Activated T-helper 1 cell treated with anti-CD3 and anti-CD28 coated beads, Interleukin-12 subunit alpha, Interleukin-12 subunit beta, Interleukin-2, Interleukin-4 antibody, amounts not matched to agents 30 ng/mL and 10 ng/mL and 1 ng/mL, durations not matched to agents 14 hours and 24 hours and 36 hours (primary cell): ENCODE results near the gene WDFY4. TPM values are rescaled to one million over a fixed set of nuclear protein-coding genes. Genes with fewer than 3 reads are reported as not detected.

Experiments used
- DNase-seq: peaks from one replicate; pipeline ENCODE4 v3.0.0; 2021; ENCODE audit warnings: low spot score
- H3K27ac Mint-ChIP-seq: one replicate; pipeline ENCODE4 v1.8.0; 2021; ENCODE audit warnings: mild to moderate bottlenecking, mixed read lengths
- H3K27me3 Mint-ChIP-seq: one replicate; pipeline ENCODE4 v1.8.0; 2022; ENCODE audit warnings: mild to moderate bottlenecking, moderate library complexity, mixed read lengths; ENCODE audit not compliant: insufficient read depth
- H3K36me3 Mint-ChIP-seq: one replicate; pipeline ENCODE4 v1.8.0; 2021; ENCODE audit warnings: low read depth, mixed read lengths
- H3K4me1 Mint-ChIP-seq: one replicate; pipeline ENCODE4 v1.8.0; 2021; ENCODE audit warnings: low read depth, mixed read lengths
- H3K4me3 Mint-ChIP-seq: one replicate; pipeline ENCODE4 v1.8.0; 2021; ENCODE audit warnings: mild to moderate bottlenecking, moderate library complexity, mixed read lengths
- H3K9me3 Mint-ChIP-seq: one replicate; pipeline ENCODE4 v1.8.0; 2021; ENCODE audit warnings: mixed read lengths
- intact Hi-C: fragments of 100-400 bp; cut with micrococcal nuclease; formaldehyde crosslinking; loops from one replicate; pipeline ENCODE4 v1.15.1; 2024
- total RNA-seq: library from RNA; stranded (reverse); gene quantifications from 2 replicates; pipeline ENCODE4 v1.2.3, GENCODE V29; 2022

Gene WDFY4
- total RNA-seq, 1 donor from 2014 or later = 0.08 TPM

DNA sequence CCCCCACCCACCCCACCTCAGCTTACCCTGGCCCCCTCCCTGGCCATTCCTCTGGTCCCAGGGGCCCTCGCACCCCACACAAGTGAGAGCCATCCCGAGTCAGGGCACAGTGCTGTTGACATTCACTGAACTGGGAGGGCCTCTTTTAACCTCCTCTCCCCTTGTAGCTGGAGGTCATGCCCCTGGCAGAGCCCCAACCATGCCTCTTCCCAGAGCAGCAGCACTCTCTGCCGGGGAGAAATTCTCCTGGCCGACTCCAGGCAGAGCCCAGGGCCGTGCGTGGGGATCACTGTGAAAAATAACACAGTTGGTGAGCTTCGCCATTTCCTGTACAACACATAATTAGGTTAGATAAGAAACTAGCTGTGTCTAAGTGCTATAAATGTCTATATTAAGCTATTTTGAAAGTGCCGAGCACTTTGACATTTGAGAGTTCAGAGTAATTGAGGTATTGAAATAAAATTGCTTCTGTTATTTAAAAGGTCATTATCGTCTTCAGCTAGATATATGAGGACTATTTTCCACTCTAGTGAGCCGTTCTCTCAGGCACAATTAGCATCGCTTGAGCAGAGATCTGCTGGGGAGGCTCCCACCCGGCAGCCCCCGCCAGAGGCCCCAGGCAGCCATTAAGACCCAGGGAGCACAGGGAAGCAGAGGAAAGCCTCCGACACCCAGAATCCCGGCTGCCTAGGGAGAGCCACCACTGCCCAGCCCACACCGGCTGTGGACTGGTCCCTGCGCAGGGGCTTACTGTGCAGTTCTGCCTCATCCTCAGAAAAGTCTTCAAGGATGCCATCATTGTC is 317.4 kb downstream of the WDFY4 start:
- Mint-ChIP-seq H3K9me3 (no peaks in the 10 kb centered on the region), H3K4me1 (no peaks in the 10 kb centered on the region), H3K4me3 (no peak overlapping the region), H3K36me3 (no peaks in the 10 kb centered on the region), H3K27ac (no peak overlapping the region), H3K27me3 (peaks cover 2% of the 10 kb centered on the region)
- DNase-seq = no peak
- intact Hi-C loops = no loop called here

DNA sequence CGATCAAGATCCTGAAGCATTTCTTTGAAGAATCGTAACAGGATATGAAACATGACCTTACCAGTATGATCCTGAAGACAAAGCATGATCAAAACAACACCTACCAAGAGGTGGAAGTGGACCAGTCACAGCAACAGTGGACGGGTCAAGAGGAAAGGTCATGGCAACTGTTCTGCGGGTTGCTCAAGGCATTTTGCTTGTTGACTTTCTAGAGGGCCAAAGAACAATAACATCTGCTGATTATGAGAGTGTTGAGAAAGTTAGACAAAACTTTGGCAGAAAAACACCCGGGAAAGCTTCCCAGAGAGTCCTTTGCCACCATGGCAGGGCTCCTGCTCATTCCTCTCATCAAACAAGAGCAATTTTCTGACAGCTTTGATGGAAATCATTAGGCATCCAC is 320.6 kb downstream of the WDFY4 start:
- no peaks in the 10 kb centered on the region for H3K4me1 Mint-ChIP-seq
- intact Hi-C loops = no loop called here
- no peak for DNase-seq
- H3K36me3 Mint-ChIP-seq = no peaks in the 10 kb centered on the region
- no peaks in the 10 kb centered on the region for H3K9me3 Mint-ChIP-seq
- no peak overlapping the region for H3K27ac Mint-ChIP-seq
- H3K4me3 Mint-ChIP-seq = no peak overlapping the region
- no peaks in the 10 kb centered on the region for H3K27me3 Mint-ChIP-seq

DNA sequence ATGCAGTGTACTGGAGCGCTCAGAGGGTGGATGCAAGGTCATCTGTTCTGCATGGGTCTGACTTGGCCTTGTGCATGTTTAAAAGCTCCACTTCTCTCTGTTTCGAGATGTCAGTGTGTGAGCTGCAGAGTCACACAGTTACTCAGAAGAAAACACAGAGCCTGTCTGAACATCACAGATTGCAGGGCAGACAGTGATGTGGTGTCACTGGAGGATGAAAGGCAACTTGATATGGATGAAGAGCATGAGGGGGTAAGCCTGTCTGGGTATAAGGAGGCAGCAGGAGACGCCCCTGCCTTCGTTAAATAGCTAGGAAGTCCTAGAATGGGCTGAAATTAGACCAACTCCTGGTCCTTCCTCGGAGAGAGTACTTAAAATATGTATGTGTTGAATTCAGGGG is 322.5 kb downstream of the WDFY4 start:
- intact Hi-C loops = no loop called here
- Mint-ChIP-seq H3K27ac (no peak overlapping the region), H3K36me3 (no peaks in the 10 kb centered on the region), H3K4me1 (no peaks in the 10 kb centered on the region), H3K27me3 (no peaks in the 10 kb centered on the region), H3K9me3 (no peaks in the 10 kb centered on the region), H3K4me3 (no peak overlapping the region)
- DNase-seq = no peak

DNA sequence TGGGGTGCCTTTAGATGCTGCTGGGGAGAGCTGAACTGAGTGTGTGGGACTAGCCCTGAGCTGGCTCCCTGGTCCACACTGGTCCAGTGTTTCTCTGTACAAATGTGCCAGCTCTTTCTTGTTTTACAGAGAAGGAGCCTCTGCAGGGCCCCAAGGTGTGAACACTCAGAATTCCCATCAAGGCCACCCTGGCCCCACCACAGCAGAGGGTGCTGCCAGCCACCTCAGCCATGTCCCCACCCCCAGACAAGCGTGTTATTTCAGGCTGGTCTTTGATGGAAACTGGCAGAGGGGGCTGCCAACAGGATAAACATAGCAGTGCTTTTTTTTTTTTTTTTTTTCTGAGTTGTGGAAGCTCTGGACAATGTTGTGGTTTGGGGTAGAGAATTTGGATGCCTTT is 323.4 kb downstream of the WDFY4 start:
- Mint-ChIP-seq H3K9me3 (no peaks in the 10 kb centered on the region), H3K27ac (no peak overlapping the region), H3K27me3 (no peaks in the 10 kb centered on the region), H3K4me3 (no peak overlapping the region), H3K4me1 (no peaks in the 10 kb centered on the region), H3K36me3 (no peaks in the 10 kb centered on the region)
- intact Hi-C loops = no loop called here
- no peak for DNase-seq

- H3K27ac Mint-ChIP-seq = no peak overlapping the region
- intact Hi-C loops = no loop called here
- H3K4me3 Mint-ChIP-seq = no peak overlapping the region
- no peaks in the 10 kb centered on the region for H3K36me3 Mint-ChIP-seq
- no peaks in the 10 kb centered on the region for H3K4me1 Mint-ChIP-seq
- no peaks in the 10 kb centered on the region for H3K9me3 Mint-ChIP-seq
- no peaks in the 10 kb centered on the region for H3K27me3 Mint-ChIP-seq
- DNase-seq = no peak
These were observed 324.0 kb downstream of the WDFY4 start for GRCh38 chr10:49008505-49009198.

DNA sequence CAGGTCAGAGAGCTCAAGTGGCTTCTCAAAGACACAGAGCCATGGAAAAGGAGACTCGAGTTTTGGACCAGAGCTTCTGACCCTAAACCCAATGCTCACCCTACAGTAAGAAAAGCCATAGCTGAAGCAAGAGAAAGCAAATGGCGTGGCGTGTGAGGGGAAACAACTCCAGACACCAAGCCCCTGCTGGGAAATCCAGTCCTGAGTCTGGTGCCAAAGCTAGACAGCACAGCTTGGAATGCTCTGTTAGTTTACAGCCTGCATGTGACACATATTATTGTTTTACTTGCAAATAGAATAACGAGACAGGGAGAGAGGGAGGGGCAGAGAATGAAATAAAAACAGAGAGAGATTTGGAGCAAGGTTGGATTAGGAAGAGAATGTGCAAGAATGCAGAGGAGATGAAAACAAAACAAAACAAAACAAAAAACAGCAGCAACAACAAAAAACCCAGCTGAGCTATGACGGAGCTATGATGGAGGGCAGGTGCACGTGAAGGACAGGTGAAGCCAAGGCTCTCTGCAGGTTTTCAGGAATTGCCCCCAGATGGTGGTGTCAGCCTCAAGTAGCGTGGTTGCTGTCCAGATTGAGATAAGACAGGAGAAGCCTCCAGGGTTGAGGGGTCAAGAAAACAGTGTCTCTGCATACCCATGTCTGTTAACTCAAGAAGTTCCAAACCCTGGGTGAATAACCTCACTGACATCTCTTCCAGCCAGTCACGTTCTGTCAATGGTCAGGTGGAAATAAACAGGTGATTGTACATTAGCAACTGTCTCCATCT is 324.7 kb downstream of the WDFY4 start:
- Mint-ChIP-seq H3K27me3 (peaks cover 2% of the 10 kb centered on the region), H3K27ac (no peak overlapping the region), H3K4me3 (no peak overlapping the region), H3K36me3 (no peaks in the 10 kb centered on the region), H3K4me1 (no peaks in the 10 kb centered on the region), H3K9me3 (no peaks in the 10 kb centered on the region)
- intact Hi-C loops = no loop called here
- DNase-seq = no peak

DNA sequence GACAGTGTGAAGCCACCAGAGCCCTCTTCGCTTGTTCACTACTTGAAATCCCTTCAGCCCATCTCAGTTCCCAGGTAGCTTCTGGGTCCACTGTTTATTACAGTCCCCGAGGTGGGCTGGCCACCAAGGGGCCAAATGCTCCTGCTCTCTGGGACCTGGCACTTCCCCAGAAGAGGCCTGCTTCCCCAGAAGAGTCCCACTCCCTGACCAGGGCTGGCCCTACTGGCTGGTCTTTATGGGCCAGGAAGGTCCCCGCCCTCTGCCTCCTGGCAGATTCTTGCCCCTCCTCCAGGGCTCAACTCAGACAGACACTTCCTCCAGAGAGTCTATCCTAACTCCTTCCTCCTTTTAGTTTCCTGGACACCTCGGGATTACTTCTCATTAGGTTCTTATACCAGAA is 325.6 kb downstream of the WDFY4 start:
- Mint-ChIP-seq H3K36me3 (no peaks in the 10 kb centered on the region), H3K4me1 (no peaks in the 10 kb centered on the region), H3K27me3 (peaks cover 2% of the 10 kb centered on the region), H3K4me3 (no peak overlapping the region), H3K27ac (no peak overlapping the region), H3K9me3 (no peaks in the 10 kb centered on the region)
- intact Hi-C loops = no loop called here
- no peak for DNase-seq

DNA sequence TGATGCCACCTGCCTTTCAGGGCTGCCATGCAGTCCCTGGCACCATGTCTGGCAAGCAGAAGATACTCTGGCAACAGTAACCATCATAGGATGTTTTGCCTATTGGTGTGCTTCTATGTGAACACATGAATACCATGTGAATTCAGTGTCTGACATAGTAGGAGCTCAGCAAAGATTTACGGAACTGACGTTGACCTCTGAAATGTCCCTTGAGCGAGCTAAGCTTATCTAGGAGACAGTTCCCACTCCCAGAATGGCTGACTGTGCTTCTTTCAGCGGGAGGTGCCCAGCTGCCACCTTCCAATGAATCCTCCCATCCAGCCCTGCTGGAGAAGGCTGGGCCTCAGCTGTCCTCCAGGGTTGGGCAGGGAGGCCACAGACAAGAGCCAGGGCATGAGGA is 326.2 kb downstream of the WDFY4 start:
- intact Hi-C loops = no loop called here
- Mint-ChIP-seq H3K27me3 (peaks cover 2% of the 10 kb centered on the region), H3K9me3 (no peaks in the 10 kb centered on the region), H3K27ac (no peak overlapping the region), H3K36me3 (no peaks in the 10 kb centered on the region), H3K4me1 (no peaks in the 10 kb centered on the region), H3K4me3 (no peak overlapping the region)
- DNase-seq = no peak

DNA sequence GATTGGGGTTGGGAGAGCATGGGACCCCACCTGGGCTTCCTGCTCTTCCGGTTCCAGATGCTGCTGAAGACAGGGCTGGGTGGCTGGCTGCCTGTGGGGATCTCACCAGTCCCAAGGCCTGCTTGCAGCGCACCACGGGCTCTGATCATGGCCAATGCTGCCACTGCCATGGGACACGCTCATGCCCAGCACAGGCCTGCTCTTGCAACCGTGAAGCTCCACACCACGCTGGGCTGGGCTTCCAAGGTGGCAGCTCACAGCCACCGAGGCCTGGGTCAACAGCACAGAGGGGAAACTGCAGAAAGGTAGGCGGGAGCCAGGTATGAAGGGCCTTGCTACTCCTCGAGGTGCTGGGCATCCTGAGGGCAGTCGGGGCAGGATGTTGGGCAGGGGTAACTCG is 327.1 kb downstream of the WDFY4 start:
- no peak for DNase-seq
- Mint-ChIP-seq H3K4me3 (no peak overlapping the region), H3K27me3 (peaks cover 2% of the 10 kb centered on the region), H3K4me1 (no peaks in the 10 kb centered on the region), H3K36me3 (no peaks in the 10 kb centered on the region), H3K9me3 (no peaks in the 10 kb centered on the region), H3K27ac (no peak overlapping the region)
- intact Hi-C loops = no loop called here

DNA sequence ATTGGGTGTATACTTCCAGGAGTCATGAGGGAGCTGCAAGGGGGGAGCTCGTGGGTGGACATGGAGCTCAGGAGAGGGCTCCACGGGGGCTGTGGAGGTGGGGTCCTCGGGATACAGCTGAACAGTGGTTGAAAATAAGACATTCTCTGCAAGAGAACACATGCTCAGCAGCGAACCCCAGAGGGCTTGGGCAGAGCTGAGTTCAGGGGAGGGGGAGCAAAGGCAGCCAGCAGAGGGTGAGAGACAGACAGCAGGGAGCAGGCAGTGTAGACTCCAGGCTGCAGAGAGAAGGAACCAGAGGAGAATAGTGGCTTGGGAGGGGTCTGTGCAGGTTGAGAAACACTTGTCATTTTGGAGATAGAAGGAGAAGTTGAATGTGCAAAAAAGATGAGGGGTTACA is 327.9 kb downstream of the WDFY4 start:
- Mint-ChIP-seq H3K9me3 (no peaks in the 10 kb centered on the region), H3K4me1 (no peaks in the 10 kb centered on the region), H3K4me3 (no peak overlapping the region), H3K27ac (no peak overlapping the region), H3K36me3 (no peaks in the 10 kb centered on the region), H3K27me3 (peaks cover 4% of the 10 kb centered on the region)
- no peak for DNase-seq
- intact Hi-C loops = no loop called here

- no peaks in the 10 kb centered on the region for H3K36me3 Mint-ChIP-seq
- no peak overlapping the region for H3K27ac Mint-ChIP-seq
- peaks cover 4% of the 10 kb centered on the region for H3K27me3 Mint-ChIP-seq
- no peak overlapping the region for H3K4me3 Mint-ChIP-seq
- no peaks in the 10 kb centered on the region for H3K4me1 Mint-ChIP-seq
- intact Hi-C loops = no loop called here
- H3K9me3 Mint-ChIP-seq = no peaks in the 10 kb centered on the region
- no peak for DNase-seq
These were observed 331.0 kb downstream of the WDFY4 start for GRCh38 chr10:49015700-49016099.

DNA sequence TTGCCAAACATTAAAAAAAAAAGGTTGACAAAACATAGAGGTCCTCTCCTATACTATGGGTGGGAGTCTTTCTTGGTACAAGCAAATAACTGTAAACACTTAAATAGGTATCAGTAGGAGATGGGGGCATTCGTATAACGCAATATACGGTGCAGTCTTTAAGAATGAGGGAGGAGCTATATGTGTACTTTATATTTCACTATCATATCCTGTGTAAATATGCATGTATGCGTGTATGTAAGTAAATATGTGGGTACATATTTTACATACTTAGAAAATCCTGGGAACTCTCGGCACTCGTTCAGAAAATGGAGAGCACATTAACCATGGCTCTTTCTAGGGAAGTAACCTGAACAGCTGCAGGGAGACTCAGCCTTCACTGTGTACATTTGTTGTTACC is 337.0 kb downstream of the WDFY4 start:
- Mint-ChIP-seq H3K9me3 (no peaks in the 10 kb centered on the region), H3K4me1 (no peaks in the 10 kb centered on the region), H3K4me3 (no peak overlapping the region), H3K27ac (no peak overlapping the region), H3K27me3 (peaks cover 6% of the 10 kb centered on the region), H3K36me3 (no peaks in the 10 kb centered on the region)
- DNase-seq = no peak
- intact Hi-C loops = no loop called here

GRCh38 chr10:49023071-49023470 is 338.4 kb downstream of the WDFY4 start:
- H3K4me1 Mint-ChIP-seq = no peaks in the 10 kb centered on the region

More at GRCh38 chr10:49023071-49023470, 338.4 kb downstream of the WDFY4 start:
- intact Hi-C loops = no loop called here
- no peak for DNase-seq
- Mint-ChIP-seq H3K9me3 (no peaks in the 10 kb centered on the region), H3K4me3 (no peak overlapping the region), H3K36me3 (no peaks in the 10 kb centered on the region), H3K27ac (no peak overlapping the region), H3K27me3 (peaks cover 6% of the 10 kb centered on the region)
